Nephron (organoid): ENCODE results near the gene ARNT2.

Experiments
- H3K27ac Mint-ChIP-seq, 3 experiments: 2 replicates each; pipeline ENCODE4 v1.8.0; 2020; ENCODE audit warnings: mixed read lengths in 3 of 3, mild to moderate bottlenecking in 2 of 3, moderate library complexity in 1 of 3
- H3K27me3 Mint-ChIP-seq: 2 replicates; pipeline ENCODE4 v1.8.0; 2021; ENCODE audit warnings: low read depth, mild to moderate bottlenecking, moderate library complexity, mixed read lengths
- H3K36me3 Mint-ChIP-seq: 2 replicates; pipeline ENCODE4 v1.8.0; 2020; ENCODE audit warnings: low read depth, mixed read lengths
- H3K4me1 Mint-ChIP-seq: 2 replicates; pipeline ENCODE4 v1.8.0; 2020; ENCODE audit warnings: mixed read lengths
- H3K4me3 Mint-ChIP-seq, 3 experiments: 2 replicates each; pipeline ENCODE4 v1.8.0; 2020; ENCODE audit warnings: mild to moderate bottlenecking in 3 of 3, mixed read lengths in 3 of 3, moderate library complexity in 2 of 3
- H3K9me3 Mint-ChIP-seq: 2 replicates; pipeline ENCODE4 v1.8.0; 2020; ENCODE audit warnings: mixed read lengths
- CTCF ChIP-seq, 3 experiments: fragments of 200-600 bp; sonication (generic); IDR thresholded peaks; one replicate each; pipeline ENCODE4 v1.5.0; 2021; ENCODE audit warnings: antibody characterized with exemption in 3 of 3; ENCODE audit not compliant: unreplicated experiment in 3 of 3

ARNT2 gene

GRCh38 chr15:80471881-80472280 is 67.7 kb downstream of the ARNT2 start:
- Mint-ChIP-seq H3K27ac (peak overlapping the region in 2 of 3 experiments; percentile 11 to 71), H3K9me3 (peaks cover 5% of the 10 kb centered on the region), H3K27me3 (no peaks in the 10 kb centered on the region), H3K4me1 (peaks cover 61% of the 10 kb centered on the region), H3K4me3 (no peak overlapping the region), H3K36me3 (peaks cover 73% of the 10 kb centered on the region)
- TF ChIP-seq CTCF (IDR thresholded peaks at IDR 0.05; ENCODE audit: unreplicated experiment in 3 of 3): no peak

GRCh38 chr15:80473286-80474223 is 69.4 kb downstream of the ARNT2 start:
- no peak overlapping the region for H3K4me3 Mint-ChIP-seq
- H3K9me3 Mint-ChIP-seq: peaks cover 6% of the 10 kb centered on the region
- peaks cover 48% of the 10 kb centered on the region for H3K4me1 Mint-ChIP-seq
- peaks cover 86% of the 10 kb centered on the region for H3K36me3 Mint-ChIP-seq
- no peaks in the 10 kb centered on the region for H3K27me3 Mint-ChIP-seq
- H3K27ac Mint-ChIP-seq: peak overlapping the region; percentile 42 to 71 (median 61)
- TF ChIP-seq CTCF (IDR thresholded peaks at IDR 0.05; ENCODE audit: unreplicated experiment in 3 of 3): no peak

- Mint-ChIP-seq H3K27ac (peak overlapping the region; percentile 42 to 71 (median 61)), H3K4me3 (no peak overlapping the region), H3K9me3 (peaks cover 6% of the 10 kb centered on the region), H3K4me1 (peaks cover 49% of the 10 kb centered on the region), H3K27me3 (no peaks in the 10 kb centered on the region), H3K36me3 (peaks cover 96% of the 10 kb centered on the region)
- TF ChIP-seq CTCF (IDR thresholded peaks at IDR 0.05; ENCODE audit: unreplicated experiment in 3 of 3): no peak
Measured at GRCh38 chr15:80474224-80475215, 70.3 kb downstream of the ARNT2 start.

- H3K4me3 Mint-ChIP-seq: no peak overlapping the region
- H3K27ac Mint-ChIP-seq: no peak overlapping the region
- peaks cover 94% of the 10 kb centered on the region for H3K36me3 Mint-ChIP-seq
- TF ChIP-seq CTCF (IDR thresholded peaks at IDR 0.05; ENCODE audit: unreplicated experiment in 3 of 3): peak in 1 of 3 experiments; percentile 18
- H3K9me3 Mint-ChIP-seq: peaks cover 6% of the 10 kb centered on the region
- H3K27me3 Mint-ChIP-seq: no peaks in the 10 kb centered on the region
- H3K4me1 Mint-ChIP-seq: peaks cover 57% of the 10 kb centered on the region
Measured at GRCh38 chr15:80475572-80475971, 71.4 kb downstream of the ARNT2 start.

GRCh38 chr15:80476036-80476435 is 71.9 kb downstream of the ARNT2 start:
- no peak for TF ChIP-seq CTCF (IDR thresholded peaks at IDR 0.05; ENCODE audit: unreplicated experiment in 3 of 3)
- H3K4me1 Mint-ChIP-seq: peaks cover 60% of the 10 kb centered on the region
- no peaks in the 10 kb centered on the region for H3K27me3 Mint-ChIP-seq
- H3K36me3 Mint-ChIP-seq: peaks cover 94% of the 10 kb centered on the region
- no peak overlapping the region for H3K4me3 Mint-ChIP-seq
- no peak overlapping the region for H3K27ac Mint-ChIP-seq
- H3K9me3 Mint-ChIP-seq: peaks cover 6% of the 10 kb centered on the region
